ENCODE results near the gene OPCML.

OPCML gene

DNA sequence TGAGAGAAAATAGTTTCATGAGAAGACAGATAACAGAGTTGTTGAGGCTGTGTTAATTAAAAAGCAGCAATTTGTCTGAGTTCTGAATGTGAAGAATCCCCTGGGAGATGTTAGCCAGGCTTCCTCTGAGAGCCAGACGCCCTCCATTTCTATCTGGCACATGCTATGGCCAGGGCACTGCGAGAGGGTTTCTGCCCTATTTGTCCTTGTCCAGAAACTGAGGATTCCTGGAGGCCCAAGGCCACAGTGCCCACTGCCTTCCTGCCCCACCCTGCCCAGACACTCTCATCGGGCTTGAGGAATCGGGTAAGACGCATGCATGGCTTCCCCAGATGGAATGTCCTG, 484.6 kb downstream of the OPCML start:
- H4K20me1 ChIP-seq (ENCODE audit: insufficient read depth, low read length) = no peaks in the 10 kb centered on the region
- no peak overlapping the region for H3K9ac ChIP-seq (ENCODE audit: low read length)
- no peak overlapping the region for H3K27ac ChIP-seq (ENCODE audit: low read depth, low read length, poor library complexity, severe bottlenecking)
- H3F3A ChIP-seq (ENCODE audit: insufficient read depth, low read length) = no peaks in the 10 kb centered on the region
- H3K36me3 ChIP-seq (ENCODE audit: insufficient read depth, low read length) = no peaks in the 10 kb centered on the region
- TF ChIP-seq, protein P1, sequence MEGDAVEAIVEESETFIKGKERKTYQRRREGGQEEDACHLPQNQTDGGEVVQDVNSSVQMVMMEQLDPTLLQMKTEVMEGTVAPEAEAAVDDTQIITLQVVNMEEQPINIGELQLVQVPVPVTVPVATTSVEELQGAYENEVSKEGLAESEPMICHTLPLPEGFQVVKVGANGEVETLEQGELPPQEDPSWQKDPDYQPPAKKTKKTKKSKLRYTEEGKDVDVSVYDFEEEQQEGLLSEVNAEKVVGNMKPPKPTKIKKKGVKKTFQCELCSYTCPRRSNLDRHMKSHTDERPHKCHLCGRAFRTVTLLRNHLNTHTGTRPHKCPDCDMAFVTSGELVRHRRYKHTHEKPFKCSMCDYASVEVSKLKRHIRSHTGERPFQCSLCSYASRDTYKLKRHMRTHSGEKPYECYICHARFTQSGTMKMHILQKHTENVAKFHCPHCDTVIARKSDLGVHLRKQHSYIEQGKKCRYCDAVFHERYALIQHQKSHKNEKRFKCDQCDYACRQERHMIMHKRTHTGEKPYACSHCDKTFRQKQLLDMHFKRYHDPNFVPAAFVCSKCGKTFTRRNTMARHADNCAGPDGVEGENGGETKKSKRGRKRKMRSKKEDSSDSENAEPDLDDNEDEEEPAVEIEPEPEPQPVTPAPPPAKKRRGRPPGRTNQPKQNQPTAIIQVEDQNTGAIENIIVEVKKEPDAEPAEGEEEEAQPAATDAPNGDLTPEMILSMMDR (IDR thresholded peaks at IDR 0.05; ENCODE audit: low read length) = no peak
- TF ChIP-seq EZH2 (IDR thresholded peaks at IDR 0.05; ENCODE audit: borderline replicate concordance, low read length) = no peak
- no peaks in the 10 kb centered on the region for H3K27me3 ChIP-seq (ENCODE audit: insufficient read depth, low read length)
- no peak overlapping the region for H2AFZ ChIP-seq (ENCODE audit: low read length)
- no peaks in the 10 kb centered on the region for H3K9me2 ChIP-seq (ENCODE audit: low read depth, low read length)
- H3K9me3 ChIP-seq (ENCODE audit: low read length) = no peaks in the 10 kb centered on the region
- no peaks in the 10 kb centered on the region for H3K4me1 ChIP-seq (ENCODE audit: insufficient read depth, low read length, severe bottlenecking)
- H3K79me2 ChIP-seq (ENCODE audit: insufficient read depth, low read length) = no peaks in the 10 kb centered on the region
- no peak overlapping the region for H3K4me3 ChIP-seq (ENCODE audit: low read depth, low read length, poor library complexity, severe bottlenecking)
- H3K4me2 ChIP-seq (ENCODE audit: low read length) = no peak overlapping the region

GRCh38 chr11:133047036-133047770, 485.1 kb downstream of the OPCML start:
- Histone ChIP-seq H3K36me3 (ENCODE audit: insufficient read depth, low read length) (no peaks in the 10 kb centered on the region), H3K27ac (ENCODE audit: low read depth, low read length, poor library complexity, severe bottlenecking) (no peak overlapping the region)

DNA sequence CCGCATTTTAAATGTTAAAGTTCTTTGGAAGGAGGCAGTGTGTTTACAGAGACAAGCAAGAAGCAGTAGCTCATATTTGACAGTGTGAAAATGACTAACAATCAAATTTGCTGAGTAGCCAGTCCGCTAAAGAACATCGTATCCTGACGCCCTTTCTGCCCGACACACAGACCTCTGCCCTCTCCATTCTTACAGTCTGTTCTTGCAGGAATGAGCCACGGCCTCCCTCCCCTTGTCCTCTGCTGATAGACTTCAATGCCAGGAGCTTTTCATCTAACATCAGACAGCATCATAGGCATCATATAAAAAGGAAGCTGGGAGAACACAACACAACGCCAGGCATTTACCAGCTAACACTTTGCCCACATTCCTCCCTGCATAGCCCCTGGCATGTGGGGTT, 486.0 kb downstream of the OPCML start:
- Histone ChIP-seq H3K4me2 (ENCODE audit: low read length) (no peak overlapping the region), H2AFZ (ENCODE audit: low read length) (no peak overlapping the region), H4K20me1 (ENCODE audit: insufficient read depth, low read length) (no peaks in the 10 kb centered on the region), H3F3A (ENCODE audit: insufficient read depth, low read length) (no peaks in the 10 kb centered on the region), H3K9me3 (ENCODE audit: low read length) (no peaks in the 10 kb centered on the region), H3K79me2 (ENCODE audit: insufficient read depth, low read length) (no peaks in the 10 kb centered on the region), H3K9ac (ENCODE audit: low read length) (no peak overlapping the region), H3K36me3 (ENCODE audit: insufficient read depth, low read length) (no peaks in the 10 kb centered on the region), H3K4me1 (ENCODE audit: insufficient read depth, low read length, severe bottlenecking) (no peaks in the 10 kb centered on the region), H3K27ac (ENCODE audit: low read depth, low read length, poor library complexity, severe bottlenecking) (no peak overlapping the region), H3K9me2 (ENCODE audit: low read depth, low read length) (no peaks in the 10 kb centered on the region), H3K4me3 (ENCODE audit: low read depth, low read length, poor library complexity, severe bottlenecking) (no peak overlapping the region), H3K27me3 (ENCODE audit: insufficient read depth, low read length) (no peaks in the 10 kb centered on the region)
- TF ChIP-seq EZH2 (IDR thresholded peaks at IDR 0.05; ENCODE audit: borderline replicate concordance, low read length) = no peak
- TF ChIP-seq, protein P1 (IDR thresholded peaks at IDR 0.05; ENCODE audit: low read length) = no peak

More at GRCh38 chr11:133047036-133047770, 485.1 kb downstream of the OPCML start:
- H3K27me3 ChIP-seq (ENCODE audit: insufficient read depth, low read length) = no peaks in the 10 kb centered on the region
- no peak overlapping the region for H3K9ac ChIP-seq (ENCODE audit: low read length)
- H3K4me1 ChIP-seq (ENCODE audit: insufficient read depth, low read length, severe bottlenecking) = no peaks in the 10 kb centered on the region
- no peak overlapping the region for H3K4me2 ChIP-seq (ENCODE audit: low read length)
- H3K9me2 ChIP-seq (ENCODE audit: low read depth, low read length) = no peaks in the 10 kb centered on the region
- no peaks in the 10 kb centered on the region for H3K79me2 ChIP-seq (ENCODE audit: insufficient read depth, low read length)
- TF ChIP-seq EZH2 (IDR thresholded peaks at IDR 0.05; ENCODE audit: borderline replicate concordance, low read length) = no peak
- TF ChIP-seq, protein P1 (IDR thresholded peaks at IDR 0.05; ENCODE audit: low read length) = no peak
- H3K9me3 ChIP-seq (ENCODE audit: low read length) = no peaks in the 10 kb centered on the region
- H3F3A ChIP-seq (ENCODE audit: insufficient read depth, low read length) = no peaks in the 10 kb centered on the region
- H3K4me3 ChIP-seq (ENCODE audit: low read depth, low read length, poor library complexity, severe bottlenecking) = no peak overlapping the region
- no peaks in the 10 kb centered on the region for H4K20me1 ChIP-seq (ENCODE audit: insufficient read depth, low read length)
- no peak overlapping the region for H2AFZ ChIP-seq (ENCODE audit: low read length)

Measured in OCI-LY1 (cell line).